Femur (tissue), 1 donor: Measurements from ENCODE around the gene OSBPL10.
"Not testable (repeated sequence)": the region's sequence is repeated elsewhere in the genome, so short reads cannot be mapped to it uniquely, and the experiment has no call there.

ENCODE experiments used
- DNase-seq: peaks from one replicate; pipeline ENCODE4 v3.0.0-alpha.2; 2017

The OSBPL10 gene

GRCh38 chr3:31690771-31691170, 290.3 kb downstream of the OSBPL10 start:
- no peak for DNase-seq

- DNase-seq, result not testable (repeated sequence)
Observed at GRCh38 chr3:31689523-31689922, 291.5 kb downstream of the OSBPL10 start.

GRCh38 chr3:31688984-31689383, 292.1 kb downstream of the OSBPL10 start:
- DNase-seq, result no peak

DNA sequence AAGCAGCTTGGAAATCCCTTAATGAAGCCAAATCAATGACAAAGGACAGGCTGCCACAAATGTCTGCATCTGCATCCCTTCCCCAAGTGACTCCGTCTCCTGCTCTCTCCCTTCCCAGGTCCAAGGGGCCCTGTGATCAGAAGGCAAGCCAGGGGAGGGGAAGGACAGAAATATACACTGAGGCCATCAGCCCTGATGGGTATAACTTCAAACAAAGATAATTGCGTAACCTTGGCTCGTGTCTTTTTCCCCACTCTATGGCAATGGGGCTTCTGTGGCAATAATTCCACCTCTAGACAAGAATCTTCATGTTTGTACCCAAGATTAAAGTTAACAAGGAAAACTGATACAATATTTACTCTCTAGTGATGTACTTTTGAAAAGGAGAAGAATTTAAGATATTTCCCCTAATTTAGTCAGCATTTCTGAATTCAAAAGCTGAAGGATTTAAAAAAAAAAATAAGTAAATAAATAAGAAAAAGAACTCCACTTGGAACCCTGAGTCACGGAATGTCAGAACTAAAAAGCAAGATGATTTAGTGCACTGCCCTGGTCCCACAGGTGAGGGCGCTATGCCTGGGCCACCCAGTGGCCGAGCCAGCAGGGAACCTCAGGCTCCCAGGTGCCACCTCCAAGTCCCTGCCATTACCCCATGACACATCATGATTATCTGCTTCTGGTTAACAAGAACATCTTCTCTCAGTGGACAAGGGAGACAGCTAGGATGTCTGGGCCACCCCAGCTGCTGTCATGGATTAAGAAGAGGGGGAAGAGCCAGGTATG, 293.9 kb downstream of the OSBPL10 start:
- no peak for DNase-seq

GRCh38 chr3:31680072-31680870, 300.8 kb downstream of the OSBPL10 start:
- no peak for DNase-seq

GRCh38 chr3:31676556-31676955, 304.5 kb downstream of the OSBPL10 start:
- no peak for DNase-seq

- no peak for DNase-seq
Observed at GRCh38 chr3:31673950-31674349, 307.1 kb downstream of the OSBPL10 start.

- DNase-seq, result no peak
Observed at GRCh38 chr3:31671976-31672375, 309.1 kb downstream of the OSBPL10 start.

GRCh38 chr3:31671451-31671850, 309.6 kb downstream of the OSBPL10 start:
- no peak for DNase-seq

GRCh38 chr3:31670722-31671121, 310.3 kb downstream of the OSBPL10 start:
- no peak for DNase-seq

- no peak for DNase-seq
Observed at GRCh38 chr3:31670136-31670535, 310.9 kb downstream of the OSBPL10 start.

- DNase-seq, result no peak
Observed at GRCh38 chr3:31668242-31668641, 312.8 kb downstream of the OSBPL10 start.

DNA sequence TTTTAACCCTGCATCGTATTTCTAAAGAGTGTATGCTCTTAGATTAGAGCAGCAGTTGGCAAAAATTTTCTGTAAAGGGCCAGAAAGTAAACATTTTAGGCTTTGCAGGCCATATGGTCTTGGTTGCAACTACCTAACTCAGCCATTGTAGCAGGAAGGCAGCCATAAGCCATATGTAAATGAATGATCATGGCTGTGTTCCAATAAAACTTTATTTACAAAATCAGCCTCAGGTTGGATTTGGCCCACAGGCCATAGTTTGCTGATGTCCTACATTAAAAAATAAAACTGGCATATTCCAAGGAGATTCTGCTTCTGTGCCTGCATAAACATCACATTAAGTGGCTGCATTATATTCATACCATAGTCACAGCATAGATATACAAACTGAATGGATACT, 313.5 kb downstream of the OSBPL10 start:
- DNase-seq, result no peak

DNA sequence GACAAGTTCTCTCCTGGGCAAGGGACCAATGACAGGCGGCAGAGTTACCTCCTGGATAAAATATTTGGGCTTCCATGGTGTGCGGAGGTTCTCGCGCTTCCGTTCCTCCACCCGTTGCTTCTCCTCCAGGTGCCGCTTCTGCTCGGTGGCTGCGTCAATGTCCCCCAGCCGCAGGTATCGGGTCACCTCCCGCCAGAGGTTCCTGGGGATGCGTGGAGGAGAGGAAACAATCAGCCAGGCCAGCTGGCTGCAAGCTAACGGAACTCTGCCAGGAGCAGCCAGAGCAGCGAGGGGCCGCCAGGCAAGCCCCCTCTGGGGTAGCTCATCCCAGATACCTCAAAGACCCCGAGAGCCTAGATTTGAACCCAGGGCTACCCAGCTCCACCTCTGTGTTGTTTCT, 317.0 kb downstream of the OSBPL10 start:
- DNase-seq, result no peak

DNA sequence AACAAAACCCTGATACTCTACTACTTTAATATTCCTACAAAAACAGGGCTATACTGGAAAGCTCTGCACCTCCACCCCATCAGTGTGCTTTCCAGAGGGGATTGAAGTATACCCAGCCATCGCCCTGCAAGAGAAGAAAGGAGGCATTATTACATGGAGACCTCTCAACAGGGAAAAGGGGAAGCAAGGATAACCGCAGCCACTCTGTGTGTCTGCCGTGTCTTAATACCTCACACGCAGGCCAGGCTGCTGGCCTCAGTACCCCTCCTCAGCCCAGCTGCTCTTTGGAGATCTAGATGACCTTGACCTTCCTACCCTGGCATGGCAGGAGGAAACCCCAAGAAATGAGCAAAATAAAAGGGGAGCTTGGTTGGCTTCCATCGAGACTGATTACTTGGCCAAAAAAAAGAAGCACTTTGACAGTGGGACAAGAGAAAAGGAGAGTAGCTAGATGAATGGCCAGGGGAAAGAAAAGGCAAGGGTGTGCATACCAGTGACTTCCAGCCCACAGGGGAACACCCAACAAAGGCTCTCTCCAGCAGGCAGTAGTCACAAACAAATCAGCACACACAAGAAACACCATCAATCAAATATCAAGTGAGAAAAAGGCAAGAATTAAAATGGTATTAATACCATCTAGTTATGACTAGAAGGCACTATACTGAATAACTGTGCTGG, 318.9 kb downstream of the OSBPL10 start:
- DNase-seq, result no peak

GRCh38 chr3:31661286-31661685, 319.8 kb downstream of the OSBPL10 start:
- DNase-seq, result no peak

DNA sequence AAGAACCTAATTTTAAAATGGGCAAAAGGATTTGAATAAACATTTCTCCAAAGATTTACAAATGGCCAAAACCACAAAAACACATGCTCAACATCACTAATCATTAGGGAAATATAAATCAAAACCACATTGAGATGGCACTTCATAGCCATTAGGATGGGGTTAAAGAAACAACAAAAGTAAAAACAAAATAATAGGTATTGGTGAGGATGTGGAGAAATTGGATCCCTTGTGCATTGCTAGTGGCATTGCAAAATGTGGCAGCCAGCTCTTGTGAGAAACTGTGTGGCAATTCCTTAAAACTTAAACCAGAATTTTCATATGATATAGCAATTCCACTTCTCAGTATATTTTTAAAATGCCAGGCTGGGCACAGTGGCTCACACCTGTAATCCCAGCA, 321.8 kb downstream of the OSBPL10 start:
- DNase-seq, result no peak

DNA sequence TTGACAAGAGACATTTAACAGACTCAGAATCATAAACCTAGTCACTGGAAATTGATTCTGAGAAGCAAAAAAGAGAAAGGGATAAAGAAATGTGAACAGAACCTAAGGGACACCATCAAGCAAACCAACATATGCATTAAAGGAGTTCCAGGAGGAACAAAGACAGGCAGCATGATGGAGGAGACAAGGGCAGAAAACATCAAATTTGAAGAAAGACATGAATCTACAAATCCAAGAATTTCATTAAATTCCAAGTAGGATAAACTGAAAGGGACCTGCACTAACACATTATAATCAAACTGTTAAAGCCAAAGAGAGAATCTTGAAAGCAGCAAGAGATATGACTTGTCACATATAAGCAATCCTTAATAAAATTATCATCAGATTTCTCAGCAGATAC, 326.1 kb downstream of the OSBPL10 start:
- no peak for DNase-seq

DNA sequence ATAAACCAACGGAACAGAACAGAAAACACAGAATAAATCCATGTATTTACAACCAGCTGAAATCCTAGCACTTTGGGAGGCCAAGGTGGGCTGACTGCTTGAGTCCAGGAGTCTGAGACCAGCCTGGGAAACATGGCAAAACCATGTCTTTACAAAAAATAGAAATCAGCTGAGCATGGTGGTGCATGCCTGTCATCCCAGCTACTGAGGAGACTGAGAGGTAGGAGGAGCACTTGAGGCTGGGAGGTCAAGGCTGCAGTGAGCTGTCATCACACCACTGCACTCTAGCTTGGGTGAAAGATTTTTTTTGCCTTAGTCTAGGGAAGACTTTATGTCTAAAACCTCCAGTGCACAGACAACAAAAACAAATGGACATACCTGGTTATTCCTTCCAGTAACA, 327.6 kb downstream of the OSBPL10 start:
- no peak for DNase-seq

DNA sequence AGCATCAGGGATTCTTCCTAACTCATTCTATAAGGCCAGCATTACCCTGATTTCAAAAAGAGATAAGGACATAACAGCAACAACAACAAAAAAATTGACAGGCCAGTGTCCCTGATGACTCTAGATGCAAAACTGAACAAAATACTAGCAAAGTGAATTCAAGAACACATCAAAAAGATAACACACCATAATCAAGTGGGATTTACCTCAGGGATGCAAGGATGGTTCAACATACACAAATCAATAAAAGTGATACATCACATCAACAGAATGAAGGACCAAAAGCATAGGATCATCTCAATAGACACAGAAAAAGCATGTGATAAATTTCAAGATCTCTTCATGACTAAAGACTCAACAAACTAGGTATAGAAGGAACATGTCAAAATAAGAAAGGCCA, 328.8 kb downstream of the OSBPL10 start:
- DNase-seq, result no peak

DNA sequence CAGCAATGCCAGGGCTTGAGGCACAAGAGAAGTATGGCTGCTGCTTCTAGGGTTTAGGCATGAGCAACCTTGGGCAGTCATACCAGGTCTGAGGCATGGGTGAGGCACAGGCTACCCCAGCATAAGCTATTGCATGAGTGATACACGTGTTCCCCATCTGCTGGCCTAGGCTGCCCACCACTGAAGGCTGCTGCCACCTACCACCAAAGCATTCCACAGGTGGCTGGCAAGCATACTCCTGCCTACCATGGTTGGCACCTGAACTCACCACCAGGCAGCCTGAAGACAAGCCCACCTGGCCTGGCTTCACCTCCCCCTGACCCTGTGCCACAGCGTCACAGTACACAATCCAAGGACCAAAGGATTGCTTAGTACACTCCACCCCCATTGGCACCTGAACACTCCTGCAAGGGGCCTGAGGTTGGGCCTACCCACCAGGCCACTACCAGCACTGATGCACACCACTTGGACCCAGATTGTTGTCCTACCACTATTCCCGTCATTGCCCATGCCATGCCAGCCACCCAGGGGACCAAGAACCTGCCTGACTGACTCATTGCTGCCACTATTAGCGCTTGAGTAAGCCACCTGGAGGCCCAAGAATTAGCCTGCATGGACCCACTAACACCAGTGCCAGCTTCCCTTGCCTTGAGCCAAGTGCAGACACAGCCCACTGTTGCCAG, 332.6 kb downstream of the OSBPL10 start:
- no peak for DNase-seq

DNA sequence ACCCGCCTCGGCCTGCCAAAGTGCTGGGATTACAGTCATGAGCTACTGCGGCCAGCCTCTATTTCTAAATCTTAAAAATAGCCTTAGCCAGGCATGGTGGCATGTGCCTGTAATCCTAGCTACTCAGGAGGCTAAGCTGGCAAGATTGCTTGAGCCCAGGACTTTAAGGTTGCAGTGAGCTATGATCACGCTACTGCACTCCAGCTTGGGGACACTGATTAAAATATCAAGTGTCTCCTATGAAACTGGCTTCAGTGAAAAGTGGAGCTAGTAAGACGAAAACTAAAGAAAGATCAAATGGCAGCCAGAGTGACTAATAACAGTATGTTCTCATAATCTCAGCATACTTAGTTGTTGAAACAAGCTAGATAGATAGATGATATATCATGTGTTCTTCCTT, 335.8 kb downstream of the OSBPL10 start:
- no peak for DNase-seq

- no peak for DNase-seq
Observed at GRCh38 chr3:31639828-31640227, 341.2 kb downstream of the OSBPL10 start.
